ENCODE results near the gene PCDHB8.

DNA sequence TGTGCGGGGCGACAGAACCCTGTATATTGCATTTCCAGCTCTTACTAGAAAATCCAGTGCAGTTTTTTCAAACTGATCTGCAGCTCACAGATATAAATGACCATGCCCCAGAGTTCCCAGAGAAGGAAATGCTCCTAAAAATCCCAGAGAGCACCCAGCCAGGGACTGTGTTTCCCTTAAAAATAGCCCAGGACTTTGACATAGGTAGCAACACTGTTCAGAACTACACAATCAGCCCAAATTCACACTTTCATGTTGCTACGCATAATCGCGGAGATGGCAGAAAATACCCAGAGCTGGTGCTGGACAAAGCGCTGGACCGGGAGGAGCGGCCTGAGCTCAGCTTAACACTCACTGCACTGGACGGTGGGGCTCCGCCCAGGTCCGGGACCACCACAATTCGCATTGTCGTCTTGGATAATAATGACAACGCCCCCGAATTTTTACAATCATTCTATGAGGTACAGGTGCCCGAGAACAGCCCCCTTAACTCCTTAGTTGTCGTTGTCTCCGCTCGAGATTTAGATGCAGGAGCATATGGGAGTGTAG, 41.8 kb upstream of the PCDHB8 start:
- TF ChIP-seq, protein P1, sequence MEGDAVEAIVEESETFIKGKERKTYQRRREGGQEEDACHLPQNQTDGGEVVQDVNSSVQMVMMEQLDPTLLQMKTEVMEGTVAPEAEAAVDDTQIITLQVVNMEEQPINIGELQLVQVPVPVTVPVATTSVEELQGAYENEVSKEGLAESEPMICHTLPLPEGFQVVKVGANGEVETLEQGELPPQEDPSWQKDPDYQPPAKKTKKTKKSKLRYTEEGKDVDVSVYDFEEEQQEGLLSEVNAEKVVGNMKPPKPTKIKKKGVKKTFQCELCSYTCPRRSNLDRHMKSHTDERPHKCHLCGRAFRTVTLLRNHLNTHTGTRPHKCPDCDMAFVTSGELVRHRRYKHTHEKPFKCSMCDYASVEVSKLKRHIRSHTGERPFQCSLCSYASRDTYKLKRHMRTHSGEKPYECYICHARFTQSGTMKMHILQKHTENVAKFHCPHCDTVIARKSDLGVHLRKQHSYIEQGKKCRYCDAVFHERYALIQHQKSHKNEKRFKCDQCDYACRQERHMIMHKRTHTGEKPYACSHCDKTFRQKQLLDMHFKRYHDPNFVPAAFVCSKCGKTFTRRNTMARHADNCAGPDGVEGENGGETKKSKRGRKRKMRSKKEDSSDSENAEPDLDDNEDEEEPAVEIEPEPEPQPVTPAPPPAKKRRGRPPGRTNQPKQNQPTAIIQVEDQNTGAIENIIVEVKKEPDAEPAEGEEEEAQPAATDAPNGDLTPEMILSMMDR (conservative IDR thresholded peaks at IDR 0.05 in 1 of 2, IDR thresholded peaks at IDR 0.05 in 1 of 2; ENCODE audit: low read depth in 1 of 2, low read length in 2 of 2): no peak
- TF ChIP-seq EZH2 (IDR thresholded peaks at IDR 0.05; ENCODE audit: low read length, missing control alignments): no peak
